Measurements from ENCODE around the gene CCL13. TPM values are rescaled to one million over a fixed set of nuclear protein-coding genes. Genes with fewer than 3 reads are reported as not detected.

CCL13 gene
- polyA plus RNA-seq, 2 of the 4 experiments (the other 2 are of a cell fraction), result not detected

GRCh38 chr17:34363183-34363661, 6.9 kb downstream of the CCL13 start, which contains the start of gene CCL1:
Gene CCL1 (minus strand): TSS chr17:34363233. CDS start chr17:34363161, 72 bp downstream.
- no peak for ATAC-seq
- TF ChIP-seq GATA3 (IDR thresholded peaks at IDR 0.05; ENCODE audit: borderline replicate concordance) (no peak), HEYL (CRISPR knock-in tag; IDR thresholded peaks at IDR 0.05) (no peak), JUN (IDR thresholded peaks at IDR 0.05) (no peak), RCOR1 (IDR thresholded peaks at IDR 0.05; ENCODE audit: low read depth, low read length) (no peak), E2F6 (IDR thresholded peaks at IDR 0.05; ENCODE audit: borderline replicate concordance, low read depth) (no peak)

GRCh38 chr17:34364751-34365150, 8.5 kb downstream of the CCL13 start:
- TF ChIP-seq JUNB (IDR thresholded peaks at IDR 0.05), result no peak
- no peak for TF ChIP-seq USF2 (IDR thresholded peaks at IDR 0.05)
- TF ChIP-seq TP53 (CRISPR knock-in tag; IDR thresholded peaks at IDR 0.05), result no peak
- no peak for TF ChIP-seq RAD21 (conservative IDR thresholded peaks at IDR 0.05 in 1 of 2, IDR thresholded peaks at IDR 0.05 in 1 of 2)
- no peak for TF ChIP-seq MAX (IDR thresholded peaks at IDR 0.05)
- no peak for TF ChIP-seq SREBF2 (IDR thresholded peaks at IDR 0.05)
- no peak for TF ChIP-seq CTCF (IDR thresholded peaks at IDR 0.05)
- TF ChIP-seq MAFK (IDR thresholded peaks at IDR 0.05; ENCODE audit: partially characterized antibody), result no peak
- no peak for TF ChIP-seq E2F6 (IDR thresholded peaks at IDR 0.05; ENCODE audit: borderline replicate concordance, low read depth)
- TF ChIP-seq REST (IDR thresholded peaks at IDR 0.05), result no peak
- TF ChIP-seq ESRRA (IDR thresholded peaks at IDR 0.05; ENCODE audit: borderline replicate concordance, low read length), result no peak
- TF ChIP-seq MYC (IDR thresholded peaks at IDR 0.05; ENCODE audit: borderline replicate concordance, low read length), result no peak
- no peak for ATAC-seq
- POLR2A ChIA-PET, result no interaction called here

More at GRCh38 chr17:34363183-34363661, 6.9 kb downstream of the CCL13 start, which contains the start of gene CCL1:
- no peak for FAIRE-seq
- DNase-seq (ENCODE audit: low read depth in 1 of 2, low spot score in 1 of 2), result no peak
- H3K9me3 ChIP-seq, result no peaks in the 10 kb centered on the region
- 0% methylated on average over 5 of the region's 5 CpGs for WGBS (ENCODE audit: missing lambda C conversion rate)
- H3K4me1 ChIP-seq, result no peaks in the 10 kb centered on the region
- no peak within 1 kb of the TSS for H3K4me2 ChIP-seq
- ChIA-PET POLR2A (no interaction called here), CTCF (interaction anchor here (0.6 to 18.3 kb wide), 15 partner anchors 11 to 189 kb away, joined by 3 to 571 read pairs (median 25); partner anchors contain the start of gene CCL2)
- H3K4me3 ChIP-seq, result no peak within 1 kb of the TSS
- no peak within 1 kb of the TSS for H3K27ac ChIP-seq

More at GRCh38 chr17:34364751-34365150, 8.5 kb downstream of the CCL13 start:
- CTCF ChIA-PET, result interaction anchor here (1.0 to 18.3 kb wide), 4 partner anchors 9 to 173 kb away, joined by 3 to 571 read pairs (median 3); no protein-coding TSS in a partner anchor
- H3K4me1 ChIP-seq, result no peaks in the 10 kb centered on the region
- WGBS (ENCODE audit: missing lambda C conversion rate), result 0% methylated on average over 2 of the region's 2 CpGs
- DNase-seq (ENCODE audit: low read depth in 1 of 2, low spot score in 1 of 2), result no peak
- H3K9me3 ChIP-seq, result no peaks in the 10 kb centered on the region
- no peak overlapping the region for H3K4me3 ChIP-seq
- H3K4me2 ChIP-seq, result no peak overlapping the region
- FAIRE-seq, result no peak
- H3K27ac ChIP-seq, result no peak overlapping the region
